ENCODE data around the gene GLUL. TPM values are rescaled to one million over a fixed set of nuclear protein-coding genes. Genes with fewer than 3 reads are reported as not detected.

Gene GLUL
- polyA plus RNA-seq, 1 donor: 356 TPM

Other genes with a start within 250 kb of the GLUL start
- not detected for gene TEDDM1, start 8.9 kb upstream of the GLUL start, polyA plus RNA-seq (ENCODE audit: insufficient read length)
- gene RGSL1, start 58.4 kb upstream of the GLUL start, polyA plus RNA-seq (ENCODE audit: insufficient read length): not detected
- gene RNASEL, start 197.5 kb upstream of the GLUL start, polyA plus RNA-seq (ENCODE audit: insufficient read length): 3.3 TPM
- 8.7 TPM for gene RGS16, start 212.6 kb upstream of the GLUL start, polyA plus RNA-seq (ENCODE audit: insufficient read length)

All from hindlimb muscle (tissue), 1 donor.